ENCODE measurements around the gene EDN2. TPM values are rescaled to one million over a fixed set of nuclear protein-coding genes. Genes with fewer than 3 reads are reported as not detected.

EDN2 gene
- polyA plus RNA-seq, 1 experiment = 0.06 TPM

- Histone ChIP-seq H3K27me3 (ENCODE audit: control insufficient read depth, insufficient read depth, low read length) (no peaks in the 10 kb centered on the region), H3K4me3 (ENCODE audit: low read depth, low read length) (no peak overlapping the region), H3K36me3 (ENCODE audit: control insufficient read depth, insufficient read depth, low read length) (no peaks in the 10 kb centered on the region)
- TF ChIP-seq CTCF (IDR thresholded peaks at IDR 0.05; ENCODE audit: insufficient read depth, low read depth, low read length) = 0 out of 2 replicates have a peak, but pooled peaks have one; percentile 5
- POLR2A ChIA-PET = no interaction called here
- no peak for DNase-seq (ENCODE audit: low read depth)
- CTCF ChIA-PET = interaction anchor here (1.2 to 1.5 kb wide), 3 partner anchors 43 to 97 kb away, joined by 3 read pairs; no protein-coding TSS in a partner anchor
Measured at GRCh38 chr1:41475859-41476567, 8.5 kb downstream of the EDN2 start.

GRCh38 chr1:41475346-41475745 is 9.1 kb downstream of the EDN2 start:
- H3K27me3 ChIP-seq (ENCODE audit: control insufficient read depth, insufficient read depth, low read length) = no peaks in the 10 kb centered on the region
- no peaks in the 10 kb centered on the region for H3K36me3 ChIP-seq (ENCODE audit: control insufficient read depth, insufficient read depth, low read length)
- ChIA-PET POLR2A (no interaction called here), CTCF (interaction anchor here (1.2 to 1.5 kb wide), 3 partner anchors 17 to 43 kb away, joined by 3 read pairs; no protein-coding TSS in a partner anchor)
- TF ChIP-seq CTCF (IDR thresholded peaks at IDR 0.05; ENCODE audit: insufficient read depth, low read depth, low read length) = no peak
- DNase-seq (ENCODE audit: low read depth) = no peak
- H3K4me3 ChIP-seq (ENCODE audit: low read depth, low read length) = no peak overlapping the region

GRCh38 chr1:41474490-41475271 is 9.8 kb downstream of the EDN2 start:
- no peak for TF ChIP-seq CTCF (IDR thresholded peaks at IDR 0.05; ENCODE audit: insufficient read depth, low read depth, low read length)
- H3K27me3 ChIP-seq (ENCODE audit: control insufficient read depth, insufficient read depth, low read length) = no peaks in the 10 kb centered on the region
- ChIA-PET POLR2A (no interaction called here), CTCF (interaction anchor here (0.7 to 1.5 kb wide), 5 partner anchors 10 to 43 kb away, joined by 3 to 4 read pairs (median 3); no protein-coding TSS in a partner anchor)
- no peak overlapping the region for H3K4me3 ChIP-seq (ENCODE audit: low read depth, low read length)
- no peak for DNase-seq (ENCODE audit: low read depth)
- H3K36me3 ChIP-seq (ENCODE audit: control insufficient read depth, insufficient read depth, low read length) = no peaks in the 10 kb centered on the region

GRCh38 chr1:41473738-41474362 is 10.6 kb downstream of the EDN2 start:
- POLR2A ChIA-PET = no interaction called here
- Histone ChIP-seq H3K27me3 (ENCODE audit: control insufficient read depth, insufficient read depth, low read length) (no peaks in the 10 kb centered on the region), H3K36me3 (ENCODE audit: control insufficient read depth, insufficient read depth, low read length) (no peaks in the 10 kb centered on the region), H3K4me3 (ENCODE audit: low read depth, low read length) (no peak overlapping the region)
- DNase-seq (ENCODE audit: low read depth) = no peak
- CTCF ChIA-PET = no interaction called here
- 0 out of 2 replicates have a peak, but pooled peaks have one; percentile 1 for TF ChIP-seq CTCF (IDR thresholded peaks at IDR 0.05; ENCODE audit: insufficient read depth, low read depth, low read length)

GRCh38 chr1:41471658-41472057 is 12.8 kb downstream of the EDN2 start:
- ChIA-PET CTCF (no interaction called here), POLR2A (no interaction called here)
- DNase-seq (ENCODE audit: low read depth) = no peak
- TF ChIP-seq CTCF (IDR thresholded peaks at IDR 0.05; ENCODE audit: insufficient read depth, low read depth, low read length) = no peak
- no peaks in the 10 kb centered on the region for H3K36me3 ChIP-seq (ENCODE audit: control insufficient read depth, insufficient read depth, low read length)
- no peaks in the 10 kb centered on the region for H3K27me3 ChIP-seq (ENCODE audit: control insufficient read depth, insufficient read depth, low read length)
- H3K4me3 ChIP-seq (ENCODE audit: low read depth, low read length) = no peak overlapping the region
